Occipital lobe (tissue), 2 donors: ENCODE results near the gene CDK3. TPM values are rescaled to one million over a fixed set of nuclear protein-coding genes. Genes with fewer than 3 reads are reported as not detected.

ENCODE experiments used
- DNase-seq: peaks from one replicate; lab custom pipeline; 2025; lab: John Stamatoyannopoulos, UW
- total RNA-seq: library from RNA; depleted of rRNA; stranded (reverse); fragments of >200 nt; gene quantifications from one replicate; pipeline ENCODE4 v1.2.3, GENCODE V29; 2014

CDK3 gene
- total RNA-seq, 1 donor from 2014 or later: 0.78 TPM

- DNase-seq: no peak
Measured at GRCh38 chr17:75991396-75991795, 9.3 kb upstream of the CDK3 start.

DNA sequence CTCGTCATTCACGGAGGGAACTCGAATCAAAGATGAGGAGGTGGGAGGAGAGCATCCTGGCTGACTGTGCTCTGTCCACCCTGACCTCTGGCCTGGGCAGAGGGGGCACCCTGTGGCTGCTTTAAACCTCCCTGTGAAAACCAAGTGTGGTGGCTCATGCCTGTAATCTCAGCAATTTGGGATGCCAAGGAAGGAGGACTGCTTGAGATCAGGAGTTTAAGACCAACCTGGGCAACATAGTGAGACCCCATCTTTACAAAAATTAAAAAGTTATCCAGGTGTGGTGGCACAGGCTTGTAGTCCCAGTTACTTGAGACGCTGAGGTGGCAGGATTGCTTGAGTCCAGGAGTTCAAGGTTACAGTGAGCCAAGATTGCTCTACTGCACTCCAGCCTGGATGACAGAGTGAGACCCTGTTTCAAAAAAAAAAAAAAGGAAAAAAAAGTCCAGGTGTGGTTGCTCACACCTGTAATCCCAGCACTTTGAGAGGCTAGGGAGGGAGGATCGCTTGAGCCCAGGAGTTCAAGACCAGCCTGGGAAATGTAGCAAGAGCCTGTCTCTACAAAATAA is 5.8 kb upstream of the CDK3 start:
- DNase-seq: no peak

DNA sequence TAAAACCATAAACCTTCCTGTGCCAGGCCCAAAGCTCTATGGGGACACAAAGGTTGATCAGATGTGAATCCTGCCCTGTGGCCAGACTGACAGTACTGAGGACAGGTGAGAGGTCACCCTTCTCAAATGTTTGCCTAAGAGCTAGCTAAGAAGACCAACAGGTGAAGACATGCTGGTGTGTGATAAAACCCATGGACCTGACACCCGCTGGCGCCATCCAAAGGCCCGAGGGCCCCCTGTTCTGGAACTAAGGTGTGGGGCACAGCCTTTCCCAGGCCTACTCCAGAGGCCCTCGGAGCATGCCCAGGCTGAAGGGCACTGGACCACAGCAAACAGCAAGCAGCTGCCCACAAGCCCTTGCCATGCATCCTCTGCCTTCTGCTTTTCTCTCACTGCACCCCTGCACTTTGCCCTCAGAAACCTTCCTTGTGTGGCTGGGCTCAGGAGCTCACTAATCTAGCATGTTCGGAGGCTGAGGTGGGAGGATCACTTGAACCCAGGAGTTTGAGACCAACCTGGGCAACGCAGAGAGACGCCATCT is 5.2 kb upstream of the CDK3 start:
- no peak for DNase-seq

- no peak for DNase-seq
Measured at GRCh38 chr17:75996665-75997590, 3.7 kb upstream of the CDK3 start.

- DNase-seq: no peak
Measured at GRCh38 chr17:75998327-75998795, 2.3 kb upstream of the CDK3 start.

DNA sequence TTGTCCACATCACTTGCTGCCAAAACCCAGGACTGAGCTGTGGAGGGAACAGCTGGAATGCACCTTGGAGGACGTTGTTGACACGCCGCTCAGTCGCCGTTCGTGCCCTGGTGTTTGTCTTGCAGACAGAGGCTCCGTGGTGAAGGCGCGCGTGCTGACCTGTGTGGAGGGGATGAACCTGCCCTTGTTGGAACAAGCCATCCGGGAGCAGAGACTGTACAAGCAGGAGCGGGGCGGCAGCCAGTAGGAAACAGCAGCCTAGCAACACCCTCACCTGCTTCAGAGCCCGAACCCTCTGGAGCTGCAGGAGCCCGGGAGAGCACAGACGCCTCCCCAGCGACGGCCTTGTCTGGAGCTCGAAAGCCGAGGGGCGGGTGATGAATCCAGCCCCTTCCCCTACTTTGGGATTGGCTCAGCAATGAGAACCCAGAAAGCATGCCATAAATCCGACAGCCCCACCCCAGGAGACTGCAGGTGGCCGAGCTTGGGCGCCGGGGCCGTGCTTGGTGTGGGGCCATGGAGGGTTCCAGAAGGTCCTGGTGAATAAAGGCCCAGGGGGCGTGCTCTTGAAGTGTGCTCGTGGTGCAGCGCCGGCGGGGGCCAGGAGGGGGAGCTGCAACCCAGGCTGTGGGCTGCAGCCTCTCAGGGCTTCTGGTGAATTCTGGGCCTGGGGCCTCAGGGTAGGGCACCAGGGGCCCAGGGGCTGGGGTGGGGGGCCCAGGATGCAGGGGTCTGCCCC is 470 bp upstream of the CDK3 start:
- DNase-seq: no peak

GRCh38 chr17:76002100-76002499 is 1.4 kb downstream of the CDK3 start:
- no peak for DNase-seq

- DNase-seq: no peak
Measured at GRCh38 chr17:76003915-76004314, 3.3 kb downstream of the CDK3 start.

DNA sequence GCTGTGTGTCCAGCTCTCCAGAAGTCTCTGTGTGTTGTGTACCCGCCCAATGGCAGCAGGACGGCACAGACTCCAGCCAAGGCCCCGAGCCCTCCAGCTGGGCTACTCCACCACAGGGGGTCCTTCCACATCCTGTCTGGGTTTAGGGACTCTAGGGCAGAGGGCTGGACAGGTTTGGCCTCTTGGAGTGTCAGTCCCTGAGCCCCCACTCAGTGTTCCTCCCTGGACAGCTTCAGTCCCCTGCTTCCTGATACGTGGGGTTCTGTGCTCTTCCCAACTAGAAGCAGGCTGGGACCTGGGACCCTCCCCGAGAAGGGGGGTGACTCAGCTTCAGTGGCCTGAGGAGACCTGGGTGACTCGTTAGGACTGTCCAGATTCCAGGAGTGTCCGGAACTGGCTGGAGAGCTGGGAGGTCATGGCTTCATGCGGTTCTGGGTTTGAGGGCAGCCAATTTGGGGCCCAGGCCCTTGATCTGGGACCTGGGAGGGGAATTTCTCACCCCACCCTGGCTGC is 4.2 kb downstream of the CDK3 start:
- DNase-seq: no peak

- DNase-seq: peak; percentile 29
Measured at GRCh38 chr17:76005263-76006149, 4.9 kb downstream of the CDK3 start.

DNA sequence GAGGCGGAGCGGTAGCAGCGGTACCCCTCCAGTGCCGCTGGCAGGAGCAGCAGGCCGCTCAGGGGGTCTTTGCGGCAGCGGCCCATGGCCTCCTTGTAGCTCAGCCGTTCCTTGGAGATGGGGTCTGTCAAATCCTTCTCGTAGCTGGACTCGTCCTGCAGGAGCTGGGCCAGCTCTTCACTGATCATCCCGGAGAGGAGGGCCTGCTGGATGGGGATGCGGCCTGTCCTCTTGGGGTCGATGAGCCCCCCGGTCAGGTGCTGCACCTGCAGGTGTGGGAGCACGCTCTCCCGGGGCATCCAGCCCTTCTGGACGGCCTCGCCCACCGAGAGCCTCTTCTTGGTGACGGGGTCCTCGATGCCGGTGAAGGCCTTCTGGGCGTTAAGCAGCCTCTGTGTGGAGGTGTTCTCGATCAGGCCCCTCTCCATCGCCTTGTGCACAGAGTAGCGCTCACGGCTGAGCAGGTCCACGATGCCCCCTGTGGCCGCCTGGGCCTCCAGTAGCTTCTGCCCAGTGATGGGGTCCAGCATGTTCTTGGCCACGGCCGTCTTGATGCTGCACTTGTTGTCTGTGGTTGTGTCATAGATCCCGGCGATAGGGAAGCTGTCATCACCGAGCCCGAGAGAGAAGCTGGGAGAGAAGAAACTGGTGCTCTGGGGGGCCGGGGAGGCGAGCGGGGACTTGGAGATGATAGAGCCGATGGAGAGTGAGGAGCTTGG is 6.6 kb downstream of the CDK3 start:
- DNase-seq: no peak

GRCh38 chr17:76007850-76008165 is 7.2 kb downstream of the CDK3 start:
- no peak for DNase-seq

DNA sequence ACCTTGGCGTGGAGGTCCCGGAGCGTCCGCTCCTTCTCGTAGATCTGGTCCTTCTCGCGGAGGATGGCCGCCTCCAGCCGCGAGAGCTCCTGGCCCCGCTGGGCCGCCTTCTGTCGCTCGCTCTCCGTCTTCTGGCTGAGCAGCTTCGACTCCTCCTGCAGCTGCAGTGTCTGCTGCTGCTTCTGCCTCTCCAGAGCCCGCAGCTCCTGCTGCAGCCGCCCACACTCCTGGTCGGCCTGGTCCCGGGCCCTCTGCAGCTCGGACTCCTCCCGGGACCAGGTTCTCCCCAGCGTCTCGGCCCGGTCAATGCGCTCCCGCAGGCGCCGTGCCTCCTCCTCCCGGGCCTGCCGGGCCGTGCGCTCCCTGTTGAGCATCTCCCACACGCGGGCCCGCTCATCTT is 7.6 kb downstream of the CDK3 start:
- no peak for DNase-seq

GRCh38 chr17:76008630-76009425 is 8.2 kb downstream of the CDK3 start:
- DNase-seq: no peak

DNA sequence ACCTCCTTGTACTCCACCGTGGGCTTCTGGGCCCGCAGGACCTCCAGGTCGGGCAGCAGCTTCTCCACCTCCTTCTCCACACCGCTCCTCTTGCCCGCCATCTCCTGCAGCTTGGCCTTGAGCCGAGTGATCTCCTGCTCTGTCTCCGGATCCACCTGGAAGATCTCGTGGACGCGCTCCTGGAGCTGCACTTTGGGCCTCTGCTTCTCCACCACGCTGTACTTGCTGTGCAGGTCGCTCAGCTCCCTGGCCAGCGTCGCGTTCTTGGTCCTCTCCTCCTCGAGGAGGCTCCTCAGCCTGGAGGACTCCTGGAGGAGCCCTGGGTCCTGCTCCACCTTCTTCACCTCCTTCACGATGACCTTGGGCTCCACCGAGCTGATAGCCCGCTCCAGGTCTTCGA is 8.8 kb downstream of the CDK3 start:
- DNase-seq: no peak

DNA sequence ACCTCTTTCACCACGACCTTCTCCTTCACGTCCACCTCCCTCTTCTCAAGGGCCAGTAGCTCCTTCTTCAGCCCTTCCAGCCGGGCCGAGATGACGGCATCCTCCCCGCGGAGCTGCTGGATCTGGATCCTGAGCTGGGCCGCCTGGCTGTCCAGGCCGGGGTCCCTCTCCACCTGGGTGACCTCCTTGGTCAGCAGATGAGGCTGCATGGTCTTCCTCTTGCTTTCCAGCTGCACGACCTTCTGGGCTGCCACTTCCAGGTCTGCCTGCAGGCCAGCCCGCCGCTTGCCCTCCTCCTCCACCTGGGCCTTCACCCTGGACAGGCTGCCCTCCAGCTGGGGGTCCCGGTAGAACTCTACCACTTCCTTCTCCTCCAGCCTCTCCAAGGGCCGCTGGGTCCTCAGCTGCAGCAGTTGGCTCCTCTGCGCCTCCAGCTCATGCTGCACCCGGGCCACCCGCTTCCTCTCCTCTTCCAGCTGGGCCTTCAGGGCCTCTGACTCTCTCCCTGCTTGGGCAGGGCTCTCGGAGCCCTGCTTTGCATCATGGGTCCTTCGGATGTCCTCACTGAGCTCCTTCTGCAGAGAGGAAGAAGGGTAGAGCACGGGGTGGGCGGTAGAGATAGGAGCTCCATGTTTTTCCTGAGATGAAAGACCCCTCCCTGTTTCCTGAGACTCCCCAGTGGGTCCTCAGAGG is 9.5 kb downstream of the CDK3 start:
- no peak for DNase-seq

DNA sequence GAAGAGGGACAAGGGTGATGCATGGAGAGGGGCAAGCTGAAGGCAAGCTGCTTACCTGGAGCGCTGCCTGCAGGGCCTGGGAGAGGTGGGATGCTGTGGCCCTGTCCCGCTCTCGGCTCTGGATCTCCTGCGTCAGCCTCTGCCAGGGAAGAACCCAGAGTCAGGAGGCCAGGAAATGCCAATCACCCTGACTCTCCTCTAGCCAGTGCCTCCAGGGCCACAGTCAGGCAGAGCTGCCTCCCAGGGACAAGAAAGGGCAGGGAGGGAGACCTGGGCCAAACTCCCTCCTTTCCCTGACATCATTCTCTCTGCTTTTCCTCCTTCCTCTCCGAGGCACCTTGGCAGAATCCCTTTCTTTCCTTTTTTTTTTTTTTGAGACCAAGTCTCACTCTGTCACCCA is 11.3 kb downstream of the CDK3 start:
- DNase-seq: no peak

DNA sequence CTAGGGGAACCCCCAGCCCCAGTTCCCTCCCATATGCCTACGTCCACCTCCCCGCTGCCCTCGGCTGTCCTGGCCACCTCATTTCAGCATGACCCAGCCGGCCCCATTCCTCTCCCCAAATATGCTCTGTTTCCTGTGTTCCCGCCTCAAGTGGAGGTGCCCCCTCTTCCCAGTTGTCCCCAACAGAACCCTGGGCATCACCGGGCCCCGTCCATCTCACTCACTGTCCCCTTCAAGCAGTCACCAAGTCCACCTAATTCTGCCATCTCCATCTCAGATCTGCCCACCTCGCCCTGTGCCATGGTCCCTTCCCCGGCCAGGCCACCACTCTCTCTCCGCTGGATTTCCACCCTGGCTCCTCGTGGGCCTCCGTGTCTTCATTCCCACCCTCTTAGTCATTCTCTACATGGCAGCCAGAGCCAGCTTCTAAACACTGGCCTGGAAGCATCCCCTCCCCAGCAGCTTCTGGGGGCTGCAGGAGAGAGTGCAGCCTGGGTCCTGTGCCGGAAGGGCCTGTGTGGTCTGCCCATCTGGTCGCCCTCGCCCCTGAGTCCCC is 12.8 kb downstream of the CDK3 start:
- no peak for DNase-seq
